Measurements from ENCODE around the gene STK32C. TPM values are rescaled to one million over a fixed set of nuclear protein-coding genes. Genes with fewer than 3 reads are reported as not detected.

Gene STK32C
- total RNA-seq, 4 donors from 2014 or later, result 1.3 to 5.6 (median 4.7) TPM

GRCh38 chr10:132229834-132230556, 77.8 kb downstream of the STK32C start:
- Histone ChIP-seq H3K4me1 (peaks cover 3% of the 10 kb centered on the region), H3K36me3 (no peaks in the 10 kb centered on the region), H3K27ac (peak overlapping the region; percentile 61), H3K27me3 (no peaks in the 10 kb centered on the region), H3K4me3 (peak overlapping the region; percentile 39), H3K9me3 (no peaks in the 10 kb centered on the region)
- WGBS, result 29% methylated on average over 14 of the region's 36 CpGs
- TF ChIP-seq POLR2A (IDR thresholded peaks at IDR 0.05) (no peak), POLR2AphosphoS5 (IDR thresholded peaks at IDR 0.05) (no peak), EP300 (IDR thresholded peaks at IDR 0.05) (no peak)
- TF ChIP-seq, protein P1, sequence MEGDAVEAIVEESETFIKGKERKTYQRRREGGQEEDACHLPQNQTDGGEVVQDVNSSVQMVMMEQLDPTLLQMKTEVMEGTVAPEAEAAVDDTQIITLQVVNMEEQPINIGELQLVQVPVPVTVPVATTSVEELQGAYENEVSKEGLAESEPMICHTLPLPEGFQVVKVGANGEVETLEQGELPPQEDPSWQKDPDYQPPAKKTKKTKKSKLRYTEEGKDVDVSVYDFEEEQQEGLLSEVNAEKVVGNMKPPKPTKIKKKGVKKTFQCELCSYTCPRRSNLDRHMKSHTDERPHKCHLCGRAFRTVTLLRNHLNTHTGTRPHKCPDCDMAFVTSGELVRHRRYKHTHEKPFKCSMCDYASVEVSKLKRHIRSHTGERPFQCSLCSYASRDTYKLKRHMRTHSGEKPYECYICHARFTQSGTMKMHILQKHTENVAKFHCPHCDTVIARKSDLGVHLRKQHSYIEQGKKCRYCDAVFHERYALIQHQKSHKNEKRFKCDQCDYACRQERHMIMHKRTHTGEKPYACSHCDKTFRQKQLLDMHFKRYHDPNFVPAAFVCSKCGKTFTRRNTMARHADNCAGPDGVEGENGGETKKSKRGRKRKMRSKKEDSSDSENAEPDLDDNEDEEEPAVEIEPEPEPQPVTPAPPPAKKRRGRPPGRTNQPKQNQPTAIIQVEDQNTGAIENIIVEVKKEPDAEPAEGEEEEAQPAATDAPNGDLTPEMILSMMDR (IDR thresholded peaks at IDR 0.05), result no peak
- DNase-seq (ENCODE audit: low spot score in 2 of 2), result no peak

- Histone ChIP-seq H3K27me3 (no peaks in the 10 kb centered on the region), H3K4me3 (no peak overlapping the region), H3K36me3 (no peaks in the 10 kb centered on the region), H3K27ac (no peak overlapping the region), H3K9me3 (no peaks in the 10 kb centered on the region), H3K4me1 (peaks cover 3% of the 10 kb centered on the region)
- TF ChIP-seq EP300 (IDR thresholded peaks at IDR 0.05) (no peak), POLR2A (IDR thresholded peaks at IDR 0.05) (no peak), POLR2AphosphoS5 (IDR thresholded peaks at IDR 0.05) (no peak)
- TF ChIP-seq, protein P1 (IDR thresholded peaks at IDR 0.05), result no peak
- WGBS, result 78% methylated on average over 6 of the region's 6 CpGs
- DNase-seq (ENCODE audit: low spot score in 2 of 2), result no peak
Observed at GRCh38 chr10:132229096-132229495, 78.7 kb downstream of the STK32C start.

GRCh38 chr10:132228616-132229015, 79.1 kb downstream of the STK32C start:
- TF ChIP-seq, protein P1 (IDR thresholded peaks at IDR 0.05), result no peak
- TF ChIP-seq POLR2AphosphoS5 (IDR thresholded peaks at IDR 0.05), result no peak
- no peak for TF ChIP-seq POLR2A (IDR thresholded peaks at IDR 0.05)
- no peak for TF ChIP-seq EP300 (IDR thresholded peaks at IDR 0.05)
- no peaks in the 10 kb centered on the region for H3K36me3 ChIP-seq
- H3K4me1 ChIP-seq, result peaks cover 5% of the 10 kb centered on the region
- WGBS, result 92% methylated on average over 7 of the region's 14 CpGs
- DNase-seq (ENCODE audit: low spot score in 2 of 2), result no peak
- no peak overlapping the region for H3K27ac ChIP-seq
- H3K4me3 ChIP-seq, result no peak overlapping the region
- no peaks in the 10 kb centered on the region for H3K27me3 ChIP-seq
- no peaks in the 10 kb centered on the region for H3K9me3 ChIP-seq

DNA sequence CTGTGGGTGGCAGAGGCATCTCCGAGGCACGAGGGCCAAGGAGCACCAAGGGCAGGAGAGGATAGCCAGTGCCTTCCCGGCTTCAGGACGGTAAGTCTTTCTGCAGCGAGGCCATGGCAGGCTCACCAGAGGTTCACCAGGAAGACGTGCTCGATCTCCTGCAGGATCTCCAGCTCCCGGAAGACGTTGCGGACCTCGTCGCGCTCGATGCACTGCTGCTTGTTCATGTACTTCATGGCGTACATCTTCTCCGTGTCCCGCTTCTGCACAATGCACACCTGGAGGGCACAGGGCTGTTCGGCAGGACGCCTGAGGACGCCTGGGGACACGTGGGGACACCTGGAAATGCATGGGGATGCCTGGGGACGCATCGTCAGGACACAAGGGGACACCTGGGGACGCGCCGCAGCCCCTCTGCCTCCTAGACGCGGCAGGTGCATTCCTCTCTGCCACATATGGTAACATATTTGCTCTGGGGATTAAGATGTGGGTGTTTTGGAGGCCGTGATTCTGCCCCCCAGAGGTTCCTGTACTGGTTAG, 79.8 kb downstream of the STK32C start:
- no peak overlapping the region for H3K27ac ChIP-seq
- no peaks in the 10 kb centered on the region for H3K36me3 ChIP-seq
- no peaks in the 10 kb centered on the region for H3K27me3 ChIP-seq
- DNase-seq (ENCODE audit: low spot score in 2 of 2), result no peak
- no peaks in the 10 kb centered on the region for H3K9me3 ChIP-seq
- no peak overlapping the region for H3K4me3 ChIP-seq
- WGBS, result 95% methylated on average over 11 of the region's 29 CpGs
- TF ChIP-seq POLR2AphosphoS5 (IDR thresholded peaks at IDR 0.05), result no peak
- TF ChIP-seq, protein P1 (IDR thresholded peaks at IDR 0.05), result no peak
- no peak for TF ChIP-seq POLR2A (IDR thresholded peaks at IDR 0.05)
- no peak for TF ChIP-seq EP300 (IDR thresholded peaks at IDR 0.05)
- H3K4me1 ChIP-seq, result peaks cover 9% of the 10 kb centered on the region

DNA sequence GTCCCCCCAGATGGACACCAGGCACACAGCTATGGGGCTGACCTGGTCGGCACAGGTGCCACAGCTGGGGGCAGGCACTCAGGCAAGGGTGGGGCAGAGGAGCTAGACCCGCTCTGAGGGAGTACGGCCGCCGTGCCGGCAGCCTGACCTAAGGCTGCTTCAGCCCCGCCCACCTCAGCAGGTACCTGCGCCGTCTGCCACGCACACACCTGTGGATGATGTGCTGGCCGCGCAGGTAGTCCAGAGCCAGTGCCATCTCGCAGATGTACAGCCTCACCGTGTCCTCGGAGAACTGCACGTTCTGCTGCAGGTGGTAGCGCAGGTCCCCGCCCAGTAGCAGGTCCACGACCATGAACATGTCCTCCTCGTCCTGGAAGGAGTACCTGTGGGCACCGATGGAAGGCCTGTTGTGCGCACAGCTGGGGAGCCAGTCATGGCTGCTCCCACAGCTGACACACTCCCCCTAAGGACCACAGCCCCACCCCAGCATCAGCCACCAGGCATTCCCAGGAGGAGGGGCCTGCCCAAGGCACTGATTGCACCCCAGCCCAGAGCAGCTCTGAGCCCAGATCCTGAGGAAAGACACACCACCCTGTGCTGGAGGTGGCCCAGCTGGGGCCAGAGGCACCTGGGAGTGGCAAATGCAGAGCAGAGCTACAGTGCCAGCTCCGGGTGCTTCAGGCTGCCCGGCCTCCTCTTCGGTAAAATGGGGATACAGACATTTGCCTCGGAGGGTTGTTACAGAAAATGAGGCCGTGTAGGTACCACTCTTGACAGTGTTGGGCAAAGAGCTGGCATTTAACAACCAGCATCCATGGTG, 81.0 kb downstream of the STK32C start:
- Histone ChIP-seq H3K36me3 (no peaks in the 10 kb centered on the region), H3K9me3 (no peaks in the 10 kb centered on the region)
- 94% methylated on average over 5 of the region's 27 CpGs for WGBS

More for the DNA sequence above, 81.0 kb downstream of the STK32C start:
- H3K4me3 ChIP-seq, result no peak overlapping the region
- DNase-seq (ENCODE audit: low spot score in 2 of 2), result no peak
- no peak overlapping the region for H3K27ac ChIP-seq
- H3K27me3 ChIP-seq, result no peaks in the 10 kb centered on the region
- TF ChIP-seq EP300 (IDR thresholded peaks at IDR 0.05) (no peak), POLR2A (IDR thresholded peaks at IDR 0.05) (no peak), POLR2AphosphoS5 (IDR thresholded peaks at IDR 0.05) (no peak)
- TF ChIP-seq, protein P1 (IDR thresholded peaks at IDR 0.05), result no peak
- peaks cover 7% of the 10 kb centered on the region for H3K4me1 ChIP-seq

Data from suprapubic skin (tissue), 4 donors.